Upper lobe of left lung (tissue), 6 donors: Measurements from ENCODE around the gene CCL20. TPM values are rescaled to one million over a fixed set of nuclear protein-coding genes. Genes with fewer than 3 reads are reported as not detected.

ENCODE experiments used
- ATAC-seq, 2 donors: fragments of 200-7000 bp; cut with Tn5 transposase; one replicate each; pipeline ENCODE4 v1.9.1; 2022; ENCODE audit warnings: mild to moderate bottlenecking in 2 of 2, moderate library complexity in 2 of 2; ENCODE audit not compliant: low FRiP score in 2 of 2
- DNase-seq, 2 donors: peaks; one replicate each; pipeline ENCODE4 v3.0.0-alpha.2; 2019 to 2020
- H3K27ac ChIP-seq, 4 donors: fragments of 200-600 bp; sonication (generic); one replicate each; pipeline ENCODE4 v1.5.1; 2016 to 2019
- H3K27me3 ChIP-seq, 4 donors: fragments of 200-600 bp; sonication (generic); one replicate each; pipeline ENCODE4 v1.5.1; 2017 to 2019
- H3K36me3 ChIP-seq, 4 donors: fragments of 200-600 bp; sonication (generic); one replicate each; pipeline ENCODE4 v1.5.1; 2016 to 2019
- H3K4me1 ChIP-seq, 4 donors: fragments of 200-600 bp; sonication (generic); one replicate each; pipeline ENCODE4 v1.5.1; 2018 to 2019
- H3K4me3 ChIP-seq, 4 donors: fragments of 200-600 bp; sonication (generic); one replicate each; pipeline ENCODE4 v1.5.1; 2017 to 2019; ENCODE audit warnings: mild to moderate bottlenecking in 2 of 4, moderate library complexity in 1 of 4
- H3K9me3 ChIP-seq, 4 donors: fragments of 200-600 bp; sonication (generic); one replicate each; pipeline ENCODE4 v1.5.1; 2018 to 2019
- EP300 ChIP-seq, 4 donors: sonication (generic); formaldehyde crosslinking; IDR thresholded peaks; one replicate each; pipeline ENCODE4 v1.5.1; 2017; ENCODE audit warnings: antibody characterized with exemption in 4 of 4, control low read depth in 2 of 4
- POLR2A ChIP-seq, 4 donors: fragments of 450-650 bp; IDR thresholded peaks; one replicate each; pipeline ENCODE4 v1.5.1; 2016 to 2017; ENCODE audit warnings: antibody characterized with exemption in 4 of 4, mild to moderate bottlenecking in 2 of 4
- POLR2AphosphoS5 ChIP-seq, 2 donors: sonication (generic); formaldehyde crosslinking; IDR thresholded peaks; one replicate each; pipeline ENCODE4 v1.5.1; 2017; ENCODE audit warnings: antibody characterized with exemption in 2 of 2
- WGBS, 2 donors: methylation state at CpG; one replicate each; pipeline ENCODE4 v1.1.5; 2017 to 2018; 5-methylcytosine and 5-hydroxymethylcytosine counted together
- total RNA-seq, 6 donors: library from RNA; depleted of rRNA in 4 of 6; stranded (reverse); fragments of >200 nt in 4 of 6; gene quantifications; one replicate each; pipeline versions ENCODE4 v1.1.0 to v1.2.1, GENCODE V29; 2016 to 2021
- TF ChIP-seq, protein P1 (sequence below), 6 experiments: fragments of 450-650 bp in 4 of 6; fragments of 200-600 bp in 2 of 6; sonication (generic) in 2 of 6; IDR thresholded peaks; one replicate each; pipeline ENCODE4 v1.5.1; 2016 to 2019; ENCODE audit warnings: antibody characterized with exemption in 6 of 6
- donor health status: DM: no; HTN: no; CAD: no; lungs with moderate emphysema.
- donor health status: DM: no; HTN: yes; CAD: no; lungs with severe emphysema.

The CCL20 gene
- total RNA-seq, 6 donors from 2014 or later = 0.66 to 8.6 (median 3.8) TPM; not detected in 1

DNA sequence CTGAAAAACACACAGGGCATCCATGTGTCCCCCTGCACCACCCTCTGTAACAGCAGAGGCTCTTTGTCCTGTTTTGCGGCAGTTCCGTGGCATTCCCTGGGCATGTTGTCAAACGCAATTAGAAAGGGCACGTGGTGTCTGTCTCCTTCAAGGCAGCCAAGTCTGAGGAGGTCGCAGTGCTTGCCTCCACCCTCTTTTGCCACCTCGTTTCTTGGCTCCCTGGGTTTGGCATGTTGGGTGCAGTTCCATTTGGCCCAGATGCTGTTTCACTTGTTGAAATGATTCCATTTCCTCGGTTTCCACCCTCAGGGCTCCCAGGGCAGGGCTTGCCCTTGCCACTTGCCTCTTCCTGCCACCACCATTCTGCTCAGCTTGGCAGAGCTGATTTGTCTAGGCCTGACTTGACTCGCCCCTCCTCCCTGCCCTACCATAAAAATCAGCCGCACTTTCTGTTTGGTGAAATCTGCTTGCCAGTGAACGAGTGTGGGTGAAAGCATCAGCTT, 12.4 kb downstream of the CCL20 start:
- H3K27me3 ChIP-seq = no peaks in the 10 kb centered on the region
- no peaks in the 10 kb centered on the region for H3K4me1 ChIP-seq

DNA sequence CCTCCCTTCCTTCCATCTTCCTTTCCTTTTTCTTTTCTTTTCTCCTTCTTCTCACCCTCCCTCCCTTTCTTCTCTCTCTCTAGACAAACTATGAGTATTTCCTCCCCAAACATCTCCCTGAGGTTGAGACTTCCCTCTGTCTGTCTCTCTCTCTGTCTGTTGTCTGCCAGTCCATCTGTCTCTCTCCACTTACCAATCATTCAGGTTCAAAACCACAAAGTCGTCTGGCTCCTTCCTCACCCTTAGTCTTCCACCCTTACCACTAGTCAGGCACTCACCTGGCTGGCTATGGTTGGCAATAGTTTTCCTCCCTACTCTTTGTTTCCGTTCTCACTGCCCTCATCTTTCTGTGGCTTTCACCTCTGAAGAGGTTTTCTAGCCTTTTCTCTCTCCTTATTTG, 12.9 kb downstream of the CCL20 start:
- H3K27ac ChIP-seq = no peak overlapping the region
- WGBS, 2 donors = 28 to 41% methylated on average over 2 of the region's 2 CpGs
- no peaks in the 10 kb centered on the region for H3K27me3 ChIP-seq
- DNase-seq (no peak), ATAC-seq (no peak)
- no peaks in the 10 kb centered on the region for H3K36me3 ChIP-seq
- no peaks in the 10 kb centered on the region for H3K4me1 ChIP-seq
- H3K9me3 ChIP-seq = no peaks in the 10 kb centered on the region
- no peak overlapping the region for H3K4me3 ChIP-seq
- TF ChIP-seq POLR2AphosphoS5 (IDR thresholded peaks at IDR 0.05) (no peak), EP300 (IDR thresholded peaks at IDR 0.05) (no peak), POLR2A (IDR thresholded peaks at IDR 0.05) (no peak)
- TF ChIP-seq, protein P1, sequence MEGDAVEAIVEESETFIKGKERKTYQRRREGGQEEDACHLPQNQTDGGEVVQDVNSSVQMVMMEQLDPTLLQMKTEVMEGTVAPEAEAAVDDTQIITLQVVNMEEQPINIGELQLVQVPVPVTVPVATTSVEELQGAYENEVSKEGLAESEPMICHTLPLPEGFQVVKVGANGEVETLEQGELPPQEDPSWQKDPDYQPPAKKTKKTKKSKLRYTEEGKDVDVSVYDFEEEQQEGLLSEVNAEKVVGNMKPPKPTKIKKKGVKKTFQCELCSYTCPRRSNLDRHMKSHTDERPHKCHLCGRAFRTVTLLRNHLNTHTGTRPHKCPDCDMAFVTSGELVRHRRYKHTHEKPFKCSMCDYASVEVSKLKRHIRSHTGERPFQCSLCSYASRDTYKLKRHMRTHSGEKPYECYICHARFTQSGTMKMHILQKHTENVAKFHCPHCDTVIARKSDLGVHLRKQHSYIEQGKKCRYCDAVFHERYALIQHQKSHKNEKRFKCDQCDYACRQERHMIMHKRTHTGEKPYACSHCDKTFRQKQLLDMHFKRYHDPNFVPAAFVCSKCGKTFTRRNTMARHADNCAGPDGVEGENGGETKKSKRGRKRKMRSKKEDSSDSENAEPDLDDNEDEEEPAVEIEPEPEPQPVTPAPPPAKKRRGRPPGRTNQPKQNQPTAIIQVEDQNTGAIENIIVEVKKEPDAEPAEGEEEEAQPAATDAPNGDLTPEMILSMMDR (IDR thresholded peaks at IDR 0.05) = no peak

More for the DNA sequence above, 12.4 kb downstream of the CCL20 start:
- TF ChIP-seq, protein P1 (IDR thresholded peaks at IDR 0.05) = no peak
- WGBS, 2 donors = 67 to 77% methylated on average over 10 of the region's 10 CpGs
- no peaks in the 10 kb centered on the region for H3K9me3 ChIP-seq
- H3K4me3 ChIP-seq = no peak overlapping the region
- no peak for DNase-seq
- H3K27ac ChIP-seq = no peak overlapping the region
- no peak for ATAC-seq
- no peaks in the 10 kb centered on the region for H3K36me3 ChIP-seq

DNA sequence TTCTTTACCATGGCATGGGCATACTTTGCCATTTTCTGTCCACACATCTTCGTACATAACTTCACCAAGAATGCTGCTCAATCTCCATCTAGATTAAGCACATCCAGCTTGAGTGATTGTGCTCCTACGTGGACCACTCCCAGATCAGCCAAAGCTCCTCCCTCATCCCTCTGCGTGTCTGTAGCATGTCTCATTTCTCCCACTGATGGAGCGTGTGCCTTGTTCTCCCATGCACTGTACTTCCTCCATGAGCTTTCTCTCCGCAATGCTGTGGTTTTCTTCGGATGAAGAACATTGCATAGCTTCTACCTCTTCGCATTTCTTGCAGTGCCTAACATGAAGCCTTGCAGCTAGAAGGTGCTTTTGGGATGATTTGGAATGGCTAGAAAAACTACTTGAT, 13.5 kb downstream of the CCL20 start:
- TF ChIP-seq POLR2A (IDR thresholded peaks at IDR 0.05) = no peak
- no peak for TF ChIP-seq EP300 (IDR thresholded peaks at IDR 0.05)
- TF ChIP-seq POLR2AphosphoS5 (IDR thresholded peaks at IDR 0.05) = no peak
- TF ChIP-seq, protein P1 (IDR thresholded peaks at IDR 0.05) = no peak
- H3K4me1 ChIP-seq = no peaks in the 10 kb centered on the region
- H3K27me3 ChIP-seq = no peaks in the 10 kb centered on the region
- ATAC-seq (no peak), DNase-seq (no peak)
- H3K27ac ChIP-seq = no peak overlapping the region
- no peak overlapping the region for H3K4me3 ChIP-seq
- H3K36me3 ChIP-seq = no peaks in the 10 kb centered on the region
- H3K9me3 ChIP-seq = no peaks in the 10 kb centered on the region
- 72 to 85% methylated on average over 7 of the region's 7 CpGs for WGBS, 2 donors

DNA sequence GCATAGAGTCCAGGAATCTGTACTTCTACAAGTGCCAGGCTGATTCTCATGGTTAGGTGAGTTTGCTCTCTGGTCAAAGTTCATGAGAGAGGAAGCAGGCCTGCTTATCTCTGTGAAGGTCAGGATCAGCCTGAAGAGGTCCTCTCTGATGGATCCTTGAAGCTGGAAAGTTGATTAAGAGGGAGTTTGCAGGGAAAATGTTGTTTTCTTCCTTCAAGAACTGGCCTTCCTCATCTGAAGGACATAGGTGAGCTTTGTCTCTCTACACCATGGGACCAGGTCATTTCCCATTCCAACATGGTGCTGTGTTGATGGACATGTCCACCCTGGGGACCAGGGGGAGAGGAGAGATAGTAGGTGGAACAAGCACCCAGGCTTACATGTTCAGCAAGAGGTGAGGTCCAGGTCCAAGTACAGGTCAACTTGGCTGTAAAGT, 14.9 kb downstream of the CCL20 start:
- no peak for TF ChIP-seq EP300 (IDR thresholded peaks at IDR 0.05)
- TF ChIP-seq POLR2AphosphoS5 (IDR thresholded peaks at IDR 0.05) = no peak
- TF ChIP-seq, protein P1 (IDR thresholded peaks at IDR 0.05) = no peak
- TF ChIP-seq POLR2A (IDR thresholded peaks at IDR 0.05) = no peak
- no peaks in the 10 kb centered on the region for H3K9me3 ChIP-seq
- no peaks in the 10 kb centered on the region for H3K4me1 ChIP-seq
- H3K27me3 ChIP-seq = no peaks in the 10 kb centered on the region
- ATAC-seq (no peak), DNase-seq (no peak)
- H3K27ac ChIP-seq = no peak overlapping the region
- H3K4me3 ChIP-seq = no peak overlapping the region
- no peaks in the 10 kb centered on the region for H3K36me3 ChIP-seq

DNA sequence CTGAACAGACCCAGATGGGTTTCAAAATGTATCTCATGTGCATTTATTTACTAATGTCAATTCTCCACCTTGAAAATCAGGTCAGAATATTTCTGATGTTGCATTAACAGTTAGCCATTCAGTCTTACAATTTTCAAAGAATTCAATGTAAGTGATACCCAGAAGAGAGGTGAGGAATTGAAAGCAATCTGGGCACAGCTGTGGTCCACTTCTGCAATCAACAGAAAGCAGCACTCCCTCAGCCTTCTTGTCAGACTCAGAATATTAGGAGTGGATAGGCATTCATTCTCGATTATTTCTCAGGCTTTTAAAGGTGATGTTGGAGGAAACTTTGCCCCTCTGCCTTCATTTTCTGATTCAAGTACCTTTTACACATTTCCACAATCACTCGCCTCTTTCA, 15.7 kb downstream of the CCL20 start:
- no peaks in the 10 kb centered on the region for H3K9me3 ChIP-seq
- DNase-seq (no peak), ATAC-seq (no peak)
- H3K36me3 ChIP-seq = no peaks in the 10 kb centered on the region
- no peak overlapping the region for H3K27ac ChIP-seq
- H3K27me3 ChIP-seq = no peaks in the 10 kb centered on the region
- H3K4me3 ChIP-seq = no peak overlapping the region
- no peak for TF ChIP-seq POLR2AphosphoS5 (IDR thresholded peaks at IDR 0.05)
- no peak for TF ChIP-seq EP300 (IDR thresholded peaks at IDR 0.05)
- TF ChIP-seq POLR2A (IDR thresholded peaks at IDR 0.05) = no peak
- TF ChIP-seq, protein P1 (IDR thresholded peaks at IDR 0.05) = no peak
- no peaks in the 10 kb centered on the region for H3K4me1 ChIP-seq
- WGBS, 2 donors = 84 to 86% methylated on average over 2 of the region's 2 CpGs
